Hepatocyte (in vitro differentiated cells): Measurements from ENCODE around the gene ABCB11. TPM values are rescaled to one million over a fixed set of nuclear protein-coding genes. Genes with fewer than 3 reads are reported as not detected.

Experiments used
- DNase-seq: peaks from one replicate; pipeline ENCODE4 v3.0.0-alpha.2; 2016; ENCODE audit warnings: low spot score
- H2AFZ ChIP-seq: fragments of 200-600 bp; sonication (generic); 2 replicates; pipeline ENCODE4 v1.6.0; 2016; ENCODE audit warnings: antibody characterized with exemption, mild to moderate bottlenecking
- H3K27ac ChIP-seq: fragments of 200-600 bp; sonication (generic); 2 replicates; pipeline ENCODE4 v1.5.1; 2016; ENCODE audit warnings: mild to moderate bottlenecking
- H3K27me3 ChIP-seq: fragments of 200-600 bp; sonication (generic); 2 replicates; pipeline ENCODE4 v1.6.1; 2016
- H3K36me3 ChIP-seq: fragments of 200-600 bp; sonication (generic); replicated peaks from 2 replicates; pipeline ENCODE4 v1.5.1; 2016; ENCODE audit warnings: low read depth; ENCODE audit not compliant: insufficient read depth
- H3K4me1 ChIP-seq: fragments of 200-600 bp; sonication (generic); 2 replicates; pipeline ENCODE4 v1.5.1; 2016; ENCODE audit warnings: mild to moderate bottlenecking, moderate library complexity; ENCODE audit not compliant: insufficient read depth
- H3K4me2 ChIP-seq: fragments of 200-600 bp; sonication (generic); 2 replicates; pipeline ENCODE4 v1.6.0; 2016
- H3K4me3 ChIP-seq: fragments of 200-600 bp; sonication (generic); 2 replicates; pipeline ENCODE4 v1.5.1; 2016; ENCODE audit warnings: mild to moderate bottlenecking
- H3K79me2 ChIP-seq: fragments of 200-600 bp; sonication (generic); 2 replicates; pipeline ENCODE4 v1.6.0; 2017; ENCODE audit warnings: mild to moderate bottlenecking
- H3K9me2 ChIP-seq: fragments of 200-600 bp; sonication (generic); replicated peaks from 2 replicates; pipeline ENCODE4 v1.6.0; 2017; ENCODE audit warnings: mild to moderate bottlenecking; ENCODE audit not compliant: insufficient read depth
- H3K9me3 ChIP-seq: fragments of 200-600 bp; sonication (generic); 2 replicates; pipeline ENCODE4 v1.5.1; 2016; ENCODE audit warnings: low read depth, mild to moderate bottlenecking
- H4K20me1 ChIP-seq: fragments of 200-600 bp; sonication (generic); 2 replicates; pipeline ENCODE4 v1.6.0; 2016; ENCODE audit warnings: mild to moderate bottlenecking; ENCODE audit not compliant: insufficient read depth, poor library complexity, severe bottlenecking
- CTCF ChIP-seq: fragments of 200-600 bp; sonication (generic); IDR thresholded peaks from 2 replicates; pipeline ENCODE4 v1.5.1; 2016; ENCODE audit warnings: antibody characterized with exemption, mild to moderate bottlenecking; ENCODE audit not compliant: poor library complexity
- EZH2 ChIP-seq: fragments of 200-600 bp; sonication (generic); IDR thresholded peaks from 2 replicates; pipeline ENCODE4 v1.6.1; 2016; ENCODE audit warnings: antibody characterized with exemption, mild to moderate bottlenecking, borderline replicate concordance
- EZH2phosphoT487 ChIP-seq: fragments of 200-600 bp; sonication (generic); IDR thresholded peaks from one replicate; pipeline ENCODE4 v1.6.1; 2018; ENCODE audit warnings: antibody characterized with exemption, mild to moderate bottlenecking, low read depth, moderate library complexity; ENCODE audit not compliant: unreplicated experiment, severe bottlenecking
- WGBS: methylation state at CpG from one replicate; pipeline ENCODE4 v1.1.6; 2016; ENCODE audit warnings: low lambda C conversion rate; ENCODE audit errors: missing lambda C conversion rate; 5-methylcytosine and 5-hydroxymethylcytosine counted together
- polyA plus RNA-seq: library from polyadenylated mRNA; unstranded; fragments of >200 nt; fragmentation: Nextera tagmentation; extraction: Ambion mirVana; gene quantifications from 2 replicates; pipeline ENCODE4 v1.2.1, GENCODE V29; 2016
- total RNA-seq: library from RNA; depleted of rRNA; stranded (reverse); fragments of >200 nt; gene quantifications from 2 replicates; pipeline ENCODE4 v1.2.3, GENCODE V29; 2014

Gene ABCB11
- total and polyA plus RNA-seq, 2 experiments from 2014 or later: 2.0 to 9.2 TPM

DNA sequence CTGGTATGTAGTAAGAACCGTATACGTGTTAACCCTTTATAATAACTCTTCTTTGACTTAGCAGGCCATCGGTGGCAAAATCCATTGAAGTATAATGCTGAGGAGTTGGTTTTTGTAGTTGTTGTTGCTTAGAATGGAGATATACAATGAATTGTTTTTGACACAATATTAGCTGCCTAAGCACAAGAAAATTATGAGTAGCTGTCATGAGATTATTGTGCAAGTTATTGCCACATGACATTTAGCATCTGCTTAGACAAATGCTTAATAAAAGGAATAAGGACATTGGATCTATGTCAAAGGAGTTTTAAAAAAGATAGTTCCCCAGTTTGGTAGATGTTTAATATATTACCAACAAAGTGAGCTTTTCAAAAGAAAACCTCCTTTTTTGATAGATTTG lies 59.9 kb downstream of the ABCB11 start:
- Histone ChIP-seq H4K20me1 (no peaks in the 10 kb centered on the region), H3K9me2 (no peaks in the 10 kb centered on the region), H3K4me3 (no peak overlapping the region), H3K27me3 (no peaks in the 10 kb centered on the region), H3K36me3 (no peaks in the 10 kb centered on the region), H3K4me2 (no peak overlapping the region), H3K4me1 (no peaks in the 10 kb centered on the region), H3K27ac (no peak overlapping the region), H3K79me2 (no peaks in the 10 kb centered on the region), H2AFZ (no peak overlapping the region), H3K9me3 (no peaks in the 10 kb centered on the region)
- TF ChIP-seq EZH2: no peak
- no peak for TF ChIP-seq CTCF
- no peak for TF ChIP-seq EZH2phosphoT487
- DNase-seq: no peak
- 73% methylated on average over 3 of the region's 3 CpGs for WGBS

DNA sequence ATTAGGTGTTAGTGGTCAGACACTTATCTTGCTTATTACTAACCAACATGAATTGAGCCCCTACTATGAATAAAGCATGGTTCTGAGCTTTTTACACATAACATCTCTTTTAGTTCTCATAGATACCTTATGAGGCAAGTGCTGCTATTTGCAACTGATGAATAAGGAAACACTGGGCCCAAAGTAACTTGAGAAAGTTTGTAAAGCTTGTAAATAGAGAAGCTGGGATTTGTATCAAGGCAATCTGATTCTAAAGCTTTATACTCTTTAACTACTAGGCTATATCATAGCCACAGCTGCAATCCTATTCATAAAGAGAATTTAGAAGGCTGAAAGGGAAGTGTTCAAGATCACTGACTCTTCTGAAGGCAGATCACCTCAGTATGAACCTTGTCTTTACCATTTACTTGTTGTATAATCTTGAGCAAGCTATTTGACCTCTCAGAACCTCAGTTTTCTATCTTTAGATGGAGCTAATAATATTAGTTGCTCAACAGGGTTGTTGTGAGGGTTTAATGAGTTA lies 60.4 kb downstream of the ABCB11 start:
- no peaks in the 10 kb centered on the region for H3K36me3 ChIP-seq
- DNase-seq: no peak
- no peaks in the 10 kb centered on the region for H3K4me1 ChIP-seq
- no peak overlapping the region for H3K27ac ChIP-seq
- no peak overlapping the region for H2AFZ ChIP-seq
- no peaks in the 10 kb centered on the region for H3K9me2 ChIP-seq
- no peaks in the 10 kb centered on the region for H3K9me3 ChIP-seq
- no peak for TF ChIP-seq CTCF
- no peak for TF ChIP-seq EZH2
- no peak for TF ChIP-seq EZH2phosphoT487
- no peak overlapping the region for H3K4me2 ChIP-seq
- H4K20me1 ChIP-seq: no peaks in the 10 kb centered on the region
- no peaks in the 10 kb centered on the region for H3K27me3 ChIP-seq
- H3K79me2 ChIP-seq: no peaks in the 10 kb centered on the region
- no peak overlapping the region for H3K4me3 ChIP-seq

- no peak for DNase-seq
- Histone ChIP-seq H3K79me2 (no peaks in the 10 kb centered on the region), H3K27ac (no peak overlapping the region), H3K4me2 (no peak overlapping the region), H3K4me3 (no peak overlapping the region), H3K9me3 (no peaks in the 10 kb centered on the region), H4K20me1 (no peaks in the 10 kb centered on the region), H3K27me3 (no peaks in the 10 kb centered on the region), H3K9me2 (no peaks in the 10 kb centered on the region), H2AFZ (no peak overlapping the region), H3K4me1 (no peaks in the 10 kb centered on the region), H3K36me3 (no peaks in the 10 kb centered on the region)
- 97% methylated on average over 2 of the region's 2 CpGs for WGBS
- TF ChIP-seq CTCF: no peak
- no peak for TF ChIP-seq EZH2
- TF ChIP-seq EZH2phosphoT487: no peak
Observed at GRCh38 chr2:168969865-168970264, 61.3 kb downstream of the ABCB11 start.

GRCh38 chr2:168968342-168968741 lies 62.8 kb downstream of the ABCB11 start:
- no peaks in the 10 kb centered on the region for H3K79me2 ChIP-seq
- 84% methylated on average over 2 of the region's 2 CpGs for WGBS

More at GRCh38 chr2:168968342-168968741, 62.8 kb downstream of the ABCB11 start:
- Histone ChIP-seq H3K36me3 (no peaks in the 10 kb centered on the region), H3K27ac (no peak overlapping the region), H2AFZ (no peak overlapping the region), H3K9me3 (no peaks in the 10 kb centered on the region), H3K4me1 (no peaks in the 10 kb centered on the region), H3K4me2 (no peak overlapping the region), H3K4me3 (no peak overlapping the region), H3K9me2 (no peaks in the 10 kb centered on the region), H4K20me1 (no peaks in the 10 kb centered on the region), H3K27me3 (no peaks in the 10 kb centered on the region)
- DNase-seq: no peak
- TF ChIP-seq CTCF (no peak), EZH2 (no peak), EZH2phosphoT487 (no peak)
